Natural killer cell (primary cell): ENCODE data around the gene PCSK7. TPM values are rescaled to one million over a fixed set of nuclear protein-coding genes. Genes with fewer than 3 reads are reported as not detected.

ENCODE experiments used
- ATAC-seq, 3 donors: fragments of 150-1000 bp in 2 of 3; fragments of 200-7000 bp in 1 of 3; cut with Tn5 transposase; 1 replicate in 1 of 3; 2 replicates in 2 of 3; pipeline ENCODE4 v1.10.0; 2021; ENCODE audit warnings: mild to moderate bottlenecking in 2 of 3, moderate library complexity in 2 of 3
- DNase-seq, 2 donors: peaks; one replicate each; pipeline versions ENCODE4 v3.0.0 to v3.0.0-alpha.2; 2013 to 2021; ENCODE audit warnings: mixed read lengths in 1 of 2
- H3K27ac ChIP-seq: one replicate; pipeline ENCODE4 v1.5.1; 2013; ENCODE audit warnings: mild to moderate bottlenecking, low read length
- H3K27me3 ChIP-seq: one replicate; pipeline ENCODE4 v1.6.1; 2013; ENCODE audit warnings: low read length; ENCODE audit not compliant: control insufficient read depth, insufficient read depth
- H3K36me3 ChIP-seq: one replicate; pipeline ENCODE4 v1.6.1; 2013; ENCODE audit warnings: low read length; ENCODE audit not compliant: control insufficient read depth, insufficient read depth
- H3K4me1 ChIP-seq: one replicate; pipeline ENCODE4 v1.6.1; 2013; ENCODE audit warnings: low read length; ENCODE audit not compliant: control insufficient read depth, insufficient read depth
- H3K4me3 ChIP-seq: one replicate; pipeline ENCODE4 v1.5.1; 2013; ENCODE audit warnings: low read length
- H3K9me3 ChIP-seq: one replicate; pipeline ENCODE4 v1.6.1; 2013; ENCODE audit warnings: low read length; ENCODE audit not compliant: control insufficient read depth, insufficient read depth
- H3K27ac Mint-ChIP-seq, 2 donors: one replicate each; pipeline ENCODE4 v1.8.0; 2022; ENCODE audit warnings: mild to moderate bottlenecking in 2 of 2, mixed read lengths in 2 of 2, moderate library complexity in 1 of 2
- H3K27me3 Mint-ChIP-seq, 2 donors: one replicate each; pipeline ENCODE4 v1.8.0; 2022; ENCODE audit warnings: low read depth in 2 of 2, mixed read lengths in 2 of 2
- H3K36me3 Mint-ChIP-seq: one replicate; pipeline ENCODE4 v1.8.0; 2022; ENCODE audit warnings: mixed read lengths
- H3K4me1 Mint-ChIP-seq, 2 donors: one replicate each; pipeline ENCODE4 v1.8.0; 2022; ENCODE audit warnings: mixed read lengths in 2 of 2
- H3K4me3 Mint-ChIP-seq: one replicate; pipeline ENCODE4 v1.8.0; 2022; ENCODE audit warnings: mild to moderate bottlenecking, moderate library complexity, mixed read lengths
- H3K9me3 Mint-ChIP-seq, 2 donors: one replicate each; pipeline ENCODE4 v1.8.0; 2022; ENCODE audit warnings: mixed read lengths in 2 of 2
- WGBS: methylation state at CpG from one replicate; pipeline ENCODE4 v1.1.7; 2013; ENCODE audit warnings: missing lambda C conversion rate; ENCODE audit not compliant: insufficient coverage; 5-methylcytosine and 5-hydroxymethylcytosine counted together
- intact Hi-C: fragments of 100-400 bp; cut with micrococcal nuclease; formaldehyde crosslinking; loops from one replicate; pipeline ENCODE4 v1.14.2; 2022
- total RNA-seq, 4 donors: library from RNA; stranded (reverse); fragments of 120-200 nt in 1 of 4; gene quantifications; one replicate each; pipeline versions ENCODE4 v1.2.3 to v1.2.4, GENCODE V29; 2013 to 2022
- TF ChIP-seq, protein P1 (sequence below): fragments of 200-600 bp; IDR thresholded peaks from one replicate; pipeline ENCODE4 v1.8.0; 2022; ENCODE audit warnings: antibody characterized with exemption

PCSK7 gene
- total RNA-seq, 3 donors from 2014 or later (not counting 1 experiment from before 2014, with no cell fraction given): 397 to 471 (median 441) TPM

DNA sequence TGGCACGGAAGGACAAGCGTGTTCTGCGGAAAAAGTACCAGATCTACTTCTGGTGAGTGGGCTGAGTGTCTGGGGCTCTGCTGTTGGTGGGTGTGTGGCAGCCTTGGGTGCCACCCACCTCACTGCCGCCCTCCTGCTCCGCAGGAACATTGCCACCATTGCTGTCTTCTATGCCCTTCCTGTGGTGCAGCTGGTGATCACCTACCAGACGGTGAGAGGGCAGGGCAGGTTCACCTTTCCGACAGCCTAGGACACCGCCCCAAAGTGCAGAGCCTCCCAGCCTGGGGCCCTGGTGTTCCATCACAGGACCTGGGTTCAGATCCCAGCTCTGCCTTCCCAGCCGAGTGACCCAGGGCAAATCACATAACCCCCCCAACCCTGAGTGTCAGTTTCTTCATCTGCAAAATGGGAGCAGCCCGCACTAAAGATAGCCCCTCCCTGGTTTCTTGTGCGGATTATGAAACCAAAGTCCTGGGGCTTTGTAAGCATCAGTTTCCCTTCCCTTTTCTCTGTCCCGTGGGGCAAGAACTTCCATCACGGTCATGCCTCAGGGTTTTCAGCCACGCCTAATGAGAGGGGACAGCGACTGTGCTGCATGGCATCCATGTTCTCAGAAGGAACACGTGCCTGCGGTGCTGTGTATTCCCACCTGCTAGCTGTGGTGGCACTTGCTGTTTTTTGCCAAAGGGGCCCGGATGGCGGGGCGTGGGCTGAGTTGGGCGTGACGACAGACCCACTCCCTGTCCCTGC lies 42.5 kb downstream of the PCSK7 start:
- Histone ChIP-seq H3K36me3 (peaks cover 31% of the 10 kb centered on the region), H3K4me1 (peaks cover 52% of the 10 kb centered on the region), H3K9me3 (no peaks in the 10 kb centered on the region), H3K27ac (peak overlapping the region; percentile 75), H3K27me3 (no peaks in the 10 kb centered on the region), H3K4me3 (no peak overlapping the region)
- Mint-ChIP-seq H3K4me3 (no peak overlapping the region), H3K27ac (peak overlapping the region in 1 of 2 donors; percentile 16), H3K9me3 (no peaks in the 10 kb centered on the region), H3K36me3 (no peaks in the 10 kb centered on the region), H3K4me1 (no peaks in the 10 kb centered on the region), H3K27me3 (no peaks in the 10 kb centered on the region)
- intact Hi-C loops: no loop called here
- WGBS: 75% methylated on average over 22 of the region's 22 CpGs
- TF ChIP-seq, protein P1, sequence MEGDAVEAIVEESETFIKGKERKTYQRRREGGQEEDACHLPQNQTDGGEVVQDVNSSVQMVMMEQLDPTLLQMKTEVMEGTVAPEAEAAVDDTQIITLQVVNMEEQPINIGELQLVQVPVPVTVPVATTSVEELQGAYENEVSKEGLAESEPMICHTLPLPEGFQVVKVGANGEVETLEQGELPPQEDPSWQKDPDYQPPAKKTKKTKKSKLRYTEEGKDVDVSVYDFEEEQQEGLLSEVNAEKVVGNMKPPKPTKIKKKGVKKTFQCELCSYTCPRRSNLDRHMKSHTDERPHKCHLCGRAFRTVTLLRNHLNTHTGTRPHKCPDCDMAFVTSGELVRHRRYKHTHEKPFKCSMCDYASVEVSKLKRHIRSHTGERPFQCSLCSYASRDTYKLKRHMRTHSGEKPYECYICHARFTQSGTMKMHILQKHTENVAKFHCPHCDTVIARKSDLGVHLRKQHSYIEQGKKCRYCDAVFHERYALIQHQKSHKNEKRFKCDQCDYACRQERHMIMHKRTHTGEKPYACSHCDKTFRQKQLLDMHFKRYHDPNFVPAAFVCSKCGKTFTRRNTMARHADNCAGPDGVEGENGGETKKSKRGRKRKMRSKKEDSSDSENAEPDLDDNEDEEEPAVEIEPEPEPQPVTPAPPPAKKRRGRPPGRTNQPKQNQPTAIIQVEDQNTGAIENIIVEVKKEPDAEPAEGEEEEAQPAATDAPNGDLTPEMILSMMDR: no peak
- DNase-seq: no peak
- peak in 2 of 3 donors; percentile 25 to 28 for ATAC-seq

DNA sequence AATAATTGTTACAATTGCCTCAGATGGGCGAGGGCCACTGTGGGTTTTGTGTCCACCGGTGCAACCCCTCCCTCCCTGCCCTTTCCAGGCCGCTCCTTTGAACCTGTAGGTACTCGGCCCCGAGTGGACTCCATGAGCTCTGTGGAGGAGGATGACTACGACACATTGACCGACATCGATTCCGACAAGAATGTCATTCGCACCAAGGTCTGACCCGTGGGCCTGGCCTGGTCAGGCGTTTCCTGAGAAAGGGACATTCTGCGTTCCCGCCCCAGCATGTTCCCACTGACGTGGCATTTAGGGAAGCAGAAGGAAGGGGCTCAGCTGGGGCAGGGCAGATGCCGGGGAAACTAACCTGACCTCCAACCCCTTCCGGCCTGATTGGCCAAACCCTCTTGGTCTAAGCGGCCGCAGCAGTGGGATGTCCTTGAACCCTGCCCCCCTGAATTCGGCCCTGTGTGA lies 43.2 kb downstream of the PCSK7 start:
- Mint-ChIP-seq H3K4me1 (no peaks in the 10 kb centered on the region), H3K4me3 (no peak overlapping the region), H3K36me3 (no peaks in the 10 kb centered on the region), H3K9me3 (no peaks in the 10 kb centered on the region), H3K27me3 (no peaks in the 10 kb centered on the region), H3K27ac (peak overlapping the region in 1 of 2 donors; percentile 16)
- Histone ChIP-seq H3K36me3 (peaks cover 31% of the 10 kb centered on the region), H3K27ac (peak overlapping the region; percentile 62), H3K9me3 (no peaks in the 10 kb centered on the region), H3K27me3 (no peaks in the 10 kb centered on the region), H3K4me1 (peaks cover 52% of the 10 kb centered on the region), H3K4me3 (no peak overlapping the region)
- intact Hi-C loops: no loop called here
- DNase-seq: no peak
- 94% methylated on average over 20 of the region's 20 CpGs for WGBS
- TF ChIP-seq, protein P1: no peak
- no peak for ATAC-seq

DNA sequence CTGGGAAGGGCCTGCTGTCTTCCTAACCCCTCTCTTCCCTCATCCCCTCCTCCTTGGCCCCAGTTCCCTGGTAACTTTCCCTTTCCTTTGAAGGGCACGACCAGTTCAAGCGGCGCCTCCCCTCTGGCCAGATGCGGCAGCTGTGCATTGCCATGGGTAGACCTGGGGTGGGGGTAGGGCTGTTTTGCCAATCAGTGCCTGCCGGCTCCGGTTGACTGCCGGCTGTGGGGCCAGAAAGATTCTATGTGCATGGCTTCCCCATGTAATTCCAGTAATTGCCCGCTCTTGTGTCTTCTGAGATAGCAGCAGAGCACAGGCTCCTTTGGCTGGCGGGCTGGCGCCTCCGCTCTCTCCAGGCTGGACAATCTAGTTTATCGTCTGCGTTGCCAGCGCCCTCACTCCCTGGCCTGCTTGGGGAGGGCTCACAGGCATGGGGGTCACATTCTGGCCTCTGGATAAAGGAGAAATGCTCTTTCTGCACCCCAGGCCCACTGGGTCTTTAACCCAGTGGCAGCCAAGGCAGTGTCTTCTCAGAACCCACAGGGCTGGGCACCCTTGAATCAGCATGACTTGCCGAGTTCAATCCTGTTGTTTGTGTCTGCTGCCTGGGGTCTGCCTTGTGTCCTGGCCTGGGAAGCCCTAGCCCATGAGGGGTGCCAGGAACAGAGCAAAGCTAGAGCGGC lies 43.9 kb downstream of the PCSK7 start:
- H3K4me3 ChIP-seq: no peak overlapping the region
- no peak overlapping the region for H3K4me3 Mint-ChIP-seq
- no peak overlapping the region for H3K27ac Mint-ChIP-seq
- H3K27me3 ChIP-seq: no peaks in the 10 kb centered on the region
- intact Hi-C loops: no loop called here
- no peak overlapping the region for H3K27ac ChIP-seq
- WGBS: 97% methylated on average over 16 of the region's 16 CpGs
- no peak for DNase-seq
- no peaks in the 10 kb centered on the region for H3K4me1 Mint-ChIP-seq
- no peaks in the 10 kb centered on the region for H3K36me3 Mint-ChIP-seq
- no peaks in the 10 kb centered on the region for H3K27me3 Mint-ChIP-seq
- no peaks in the 10 kb centered on the region for H3K9me3 Mint-ChIP-seq
- ATAC-seq: no peak
- TF ChIP-seq, protein P1: no peak
- H3K4me1 ChIP-seq: peaks cover 52% of the 10 kb centered on the region
- H3K36me3 ChIP-seq: peaks cover 29% of the 10 kb centered on the region
- H3K9me3 ChIP-seq: no peaks in the 10 kb centered on the region
